Stimulated activated CD4-positive, alpha-beta T cell treated with anti-CD3 and anti-CD28 coated beads, Interleukin-1b, Interleukin-23, amount 100 ng/mL, for 4 hours (primary cell): ENCODE data around the gene MYO5B.
"Not testable (repeated sequence)": the region's sequence is repeated elsewhere in the genome, so short reads cannot be mapped to it uniquely, and the experiment has no call there.

Experiments
- DNase-seq, 2 donors: peaks; one replicate each; pipeline ENCODE4 v3.0.0-alpha.2; 2020; ENCODE audit warnings: low read depth in 2 of 2

MYO5B gene

DNA sequence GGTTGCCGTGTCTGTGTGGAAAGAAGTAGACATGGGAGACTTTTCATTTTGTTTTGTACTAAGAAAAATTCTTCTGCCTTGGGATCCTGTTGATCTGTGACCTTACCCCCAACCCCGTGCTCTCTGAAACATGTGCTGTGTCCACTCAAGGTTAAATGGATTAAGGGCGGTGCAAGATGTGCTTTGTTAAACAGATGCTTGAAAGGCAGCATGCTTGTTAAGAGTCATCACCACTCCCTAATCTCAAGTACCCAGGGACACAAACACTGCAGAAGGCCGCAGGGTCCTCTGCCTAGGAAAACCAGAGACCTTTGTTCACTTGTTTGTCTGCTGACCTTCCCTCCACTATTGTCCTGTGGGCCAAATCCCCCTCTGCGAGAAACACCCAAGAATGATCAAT is 394.5 kb downstream of the MYO5B start:
- not testable (repeated sequence) for DNase-seq

GRCh38 chr18:49799806-49800205 is 395.1 kb downstream of the MYO5B start:
- not testable (repeated sequence) for DNase-seq

DNA sequence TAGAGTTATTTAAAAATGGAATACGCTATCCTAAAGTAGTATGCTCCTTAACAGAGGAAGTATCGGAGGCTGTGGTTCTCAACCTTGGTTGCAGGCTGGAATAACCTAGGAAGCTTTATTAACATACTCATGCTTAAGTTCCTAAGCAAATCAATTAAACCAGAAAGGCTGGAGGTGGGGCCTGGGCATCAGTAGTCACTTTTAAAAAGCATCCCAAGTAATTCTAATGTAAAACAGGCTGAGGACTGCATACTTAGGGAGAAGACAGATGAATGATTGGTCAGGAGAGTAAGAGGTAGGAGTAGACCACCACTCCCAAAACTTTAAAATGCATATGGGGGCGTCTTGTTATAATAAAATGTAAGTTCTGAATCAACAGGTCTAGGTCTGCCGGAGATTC is 396.9 kb downstream of the MYO5B start:
- no peak for DNase-seq

DNA sequence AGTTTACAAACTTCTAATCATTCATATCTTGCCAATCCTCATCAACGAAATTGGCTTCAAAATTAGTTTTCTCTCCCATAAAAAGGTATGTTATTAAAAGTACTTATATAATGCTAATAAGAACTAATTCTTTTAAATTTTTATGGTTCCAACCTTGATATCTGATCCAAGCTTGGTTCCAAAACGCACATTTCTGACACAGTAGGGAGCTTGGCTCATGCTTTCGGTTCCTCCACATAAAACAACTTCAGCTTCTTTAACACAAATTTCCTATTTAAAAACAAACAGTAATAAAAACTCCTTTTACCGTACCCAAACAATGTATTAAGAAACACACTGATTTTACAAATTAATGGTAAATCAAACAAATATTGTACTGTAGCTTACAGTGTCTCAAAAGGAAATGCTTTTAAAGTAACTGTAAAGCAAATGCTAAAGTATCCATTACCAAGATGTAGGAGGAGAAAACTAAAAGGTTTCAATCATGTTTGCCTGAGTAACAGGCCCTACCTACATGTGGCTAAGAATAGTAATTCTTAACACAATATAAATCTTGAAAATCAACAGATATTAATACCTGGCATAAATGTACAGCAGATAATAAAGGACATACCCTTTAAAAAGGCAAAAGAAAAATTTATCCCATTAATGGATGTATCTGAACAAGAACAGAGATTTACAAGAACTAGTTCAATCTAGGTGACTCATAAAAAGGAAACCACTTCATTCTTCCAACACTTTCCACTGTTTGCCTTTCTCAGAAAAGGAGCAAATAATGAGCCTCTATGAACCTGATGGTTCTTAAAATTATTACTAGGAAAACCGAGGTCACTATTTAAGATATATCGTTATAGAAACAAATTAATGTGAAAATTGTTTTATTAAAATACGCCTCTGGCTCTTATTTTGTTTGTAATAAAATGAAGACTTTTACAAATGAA is 399.1 kb downstream of the MYO5B start:
- DNase-seq, result no peak

DNA sequence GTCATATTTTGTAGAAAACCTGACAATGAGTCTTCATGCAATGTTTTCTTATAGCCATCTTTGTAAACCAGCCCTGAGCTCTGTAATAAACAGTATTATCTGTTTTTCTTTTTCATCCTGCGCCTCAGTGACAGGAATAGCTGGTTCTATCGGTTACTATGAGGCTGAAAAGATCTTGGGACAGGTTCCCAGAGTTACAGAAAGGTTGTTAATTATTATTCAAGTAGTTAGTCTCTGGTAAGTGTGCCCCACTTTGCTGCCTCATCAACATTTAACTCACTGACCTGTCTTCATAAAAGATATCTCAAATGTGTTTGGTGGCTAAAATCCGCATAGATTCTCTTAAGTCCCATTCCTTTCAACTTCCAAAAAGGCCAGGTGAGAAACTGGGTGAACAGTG is 400.2 kb downstream of the MYO5B start:
- DNase-seq, result no peak

DNA sequence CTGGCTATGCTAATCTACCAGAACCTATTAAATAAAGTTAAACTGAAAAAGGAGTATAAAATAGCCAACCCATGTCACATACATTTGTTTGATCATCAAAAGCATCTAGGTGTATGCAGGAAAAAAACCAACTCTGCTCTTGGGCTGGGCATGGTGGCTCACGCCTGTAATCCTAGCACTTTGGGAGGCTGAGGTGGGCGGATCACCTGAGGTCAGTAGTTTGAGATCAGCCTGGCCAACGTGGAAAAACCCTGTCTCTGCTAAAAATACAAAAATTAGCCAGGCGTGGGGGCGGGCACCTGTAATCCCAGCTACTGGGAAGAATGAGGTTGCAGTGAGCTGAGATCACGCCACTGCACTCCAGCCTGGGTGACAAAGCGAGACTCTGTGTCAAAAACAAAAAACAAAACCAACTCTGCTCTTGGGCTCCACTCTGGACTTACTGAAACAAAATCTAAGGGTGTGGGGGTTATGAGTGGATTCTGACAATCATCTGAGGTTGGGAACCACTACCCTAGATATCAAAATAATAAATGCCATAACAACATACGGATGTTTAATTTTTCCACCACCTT is 405.3 kb downstream of the MYO5B start:
- DNase-seq, result not testable (repeated sequence)

DNA sequence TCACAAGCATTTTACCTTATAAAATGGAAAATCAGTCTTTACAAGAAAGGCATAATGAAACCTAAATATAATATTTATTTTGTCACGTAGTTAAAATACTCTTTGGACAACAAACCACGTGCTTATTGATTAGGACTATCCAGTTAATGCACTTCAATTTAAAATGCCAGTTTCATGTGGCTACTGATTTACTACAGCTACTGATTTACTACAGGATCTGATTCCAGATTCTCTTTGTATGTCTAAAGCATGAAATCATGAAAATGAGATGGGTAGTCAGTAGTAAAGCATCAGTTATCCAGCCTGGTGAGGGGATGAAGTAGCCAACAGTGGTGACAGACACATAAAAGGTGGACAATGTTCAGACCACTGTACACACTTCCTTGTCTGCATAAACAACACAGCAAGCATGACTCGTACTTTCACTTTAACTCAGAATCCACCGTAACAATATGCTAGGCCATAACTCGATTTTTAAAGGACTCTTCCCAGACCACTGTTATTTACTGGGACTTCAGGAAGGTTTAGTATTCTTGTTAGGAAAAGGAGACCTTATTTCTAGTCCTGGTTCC is 406.5 kb downstream of the MYO5B start:
- no peak for DNase-seq

DNA sequence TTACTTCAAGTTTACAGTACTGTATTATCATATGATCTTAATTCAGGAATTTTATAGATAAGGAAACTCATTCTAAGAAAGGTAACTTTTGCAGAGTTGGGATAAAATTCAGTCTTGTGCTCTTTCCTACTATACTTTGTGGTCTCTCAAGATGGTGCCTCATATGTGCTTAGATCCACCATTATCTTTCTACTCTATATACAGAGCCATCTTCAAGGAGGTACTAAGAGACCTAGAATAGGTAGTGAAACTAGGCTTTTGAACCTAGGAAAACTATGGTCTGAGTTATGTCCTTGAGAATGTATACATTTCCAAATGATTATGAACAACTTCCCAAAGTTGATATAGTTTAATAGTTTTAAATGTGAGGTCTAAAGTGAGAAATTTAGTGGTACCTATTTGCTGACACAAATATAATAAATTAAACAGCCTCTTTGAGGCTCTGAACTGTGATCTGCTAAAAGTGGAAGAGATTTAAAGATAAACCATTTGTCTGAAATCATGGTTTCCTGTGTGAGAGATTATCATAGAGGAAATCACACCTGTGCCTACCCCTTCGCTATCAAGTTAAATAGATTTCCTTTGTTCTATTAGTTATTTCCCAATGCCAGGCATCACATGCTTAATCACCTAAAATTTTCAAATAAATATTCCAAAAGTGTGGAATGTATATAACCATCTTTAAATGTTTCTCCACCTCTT is 408.8 kb downstream of the MYO5B start:
- DNase-seq, result no peak

- DNase-seq, result no peak
Observed at GRCh38 chr18:49784427-49785185, 410.3 kb downstream of the MYO5B start.

- DNase-seq, result not testable (repeated sequence)
Observed at GRCh38 chr18:49783631-49784030, 411.3 kb downstream of the MYO5B start.

DNA sequence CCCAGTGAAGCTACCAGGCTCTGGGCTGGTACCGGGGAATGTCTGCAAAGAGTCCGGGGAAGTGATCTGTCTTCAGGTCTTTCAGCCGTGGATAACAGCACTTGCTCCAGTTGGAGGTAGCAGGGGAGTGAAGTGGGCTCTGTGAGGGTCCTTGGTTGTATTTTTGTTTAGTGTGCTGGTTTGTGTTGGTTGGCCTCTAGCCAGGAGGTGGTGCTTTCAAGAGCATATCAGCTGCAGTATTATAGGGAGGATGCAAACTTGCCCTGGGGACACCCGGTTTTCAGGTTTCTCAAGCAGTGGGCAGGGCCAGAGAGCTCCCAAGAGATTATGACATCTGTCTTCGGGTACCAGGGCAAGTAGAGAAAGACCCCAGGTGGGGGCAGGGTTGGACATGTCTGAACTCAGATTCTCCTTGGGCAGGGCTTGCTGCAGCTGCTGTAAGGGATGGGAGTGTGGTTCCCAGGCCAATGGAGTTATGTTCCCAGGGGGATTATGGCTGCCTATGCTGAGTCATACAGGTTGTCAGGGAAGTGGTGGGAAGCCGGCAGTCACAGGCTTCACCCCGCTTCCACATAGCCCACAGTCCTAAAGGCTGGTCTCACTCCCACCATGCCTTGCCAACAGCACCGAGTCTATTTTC is 416.0 kb downstream of the MYO5B start:
- no peak for DNase-seq
